Lung (tissue), 12 donors: ENCODE measurements around the gene CLIC4. TPM values are rescaled to one million over a fixed set of nuclear protein-coding genes. Genes with fewer than 3 reads are reported as not detected.
"Not testable (repeated sequence)": the region's sequence is repeated elsewhere in the genome, so short reads cannot be mapped to it uniquely, and the experiment has no call there.

Source experiments
- ATAC-seq: fragments of 200-7000 bp; cut with Tn5 transposase; one replicate; pipeline ENCODE4 v1.9.1; 2020; ENCODE audit warnings: moderate number of reproducible peaks; ENCODE audit not compliant: insufficient read depth, low FRiP score
- DNase-seq, 3 donors: peaks; one replicate each; pipeline ENCODE4 v3.0.0-alpha.2; 2013 to 2017
- H3K27ac ChIP-seq, 2 donors: one replicate each; pipeline ENCODE4 v1.5.1; 2013; ENCODE audit warnings: mild to moderate bottlenecking in 2 of 2, moderate library complexity in 2 of 2, control low read depth in 1 of 2, inconsistent platforms in 1 of 2, low read depth in 1 of 2, low read length in 1 of 2
- H3K27me3 ChIP-seq, 3 donors: one replicate each; pipeline ENCODE4 v1.5.1; 2013; ENCODE audit warnings: low read length in 2 of 3; ENCODE audit not compliant: control insufficient read depth in 3 of 3, insufficient read depth in 3 of 3
- H3K36me3 ChIP-seq, 4 donors: one replicate each; pipeline ENCODE4 v1.5.1; 2013; ENCODE audit warnings: low read length in 4 of 4, mild to moderate bottlenecking in 1 of 4, moderate library complexity in 1 of 4; ENCODE audit not compliant: control insufficient read depth in 4 of 4, insufficient read depth in 4 of 4
- H3K4me1 ChIP-seq, 5 donors: one replicate each; pipeline ENCODE4 v1.5.1; 2013; ENCODE audit warnings: low read length in 5 of 5, mild to moderate bottlenecking in 2 of 5, moderate library complexity in 1 of 5; ENCODE audit not compliant: control insufficient read depth in 5 of 5, insufficient read depth in 5 of 5
- H3K4me3 ChIP-seq: one replicate; pipeline ENCODE4 v1.5.1; 2013; ENCODE audit warnings: mild to moderate bottlenecking, control low read depth, moderate library complexity
- H3K9ac ChIP-seq, 2 donors: one replicate each; pipeline ENCODE4 v1.5.1; 2013; ENCODE audit warnings: low read length in 2 of 2, control low read depth in 1 of 2; ENCODE audit not compliant: insufficient read depth in 1 of 2
- H3K9me3 ChIP-seq, 4 donors: one replicate each; pipeline ENCODE4 v1.5.1; 2013; ENCODE audit warnings: low read length in 3 of 4, mild to moderate bottlenecking in 1 of 4, moderate library complexity in 1 of 4; ENCODE audit not compliant: control insufficient read depth in 4 of 4, insufficient read depth in 3 of 4
- WGBS, 2 donors: extraction: QIAGEN DNeasy Blood & Tissue Kit; methylation state at CpG; one replicate each; pipeline ENCODE4 v1.1.7; 2013; 5-methylcytosine and 5-hydroxymethylcytosine counted together
- polyA plus RNA-seq, 2 donors: library from polyadenylated mRNA; stranded (reverse); fragments of 200-250 nt; gene quantifications; one replicate each; pipeline ENCODE4 v1.2.1, GENCODE V29; 2013
- total RNA-seq, 2 donors: library from RNA; depleted of rRNA in 1 of 2; stranded (reverse); fragments of >200 nt in 1 of 2; gene quantifications; one replicate each; pipeline ENCODE4 v1.2.1, GENCODE V29; 2014 to 2021
- TF ChIP-seq, protein P1 (sequence below): IDR thresholded peaks from 2 replicates; pipeline ENCODE4 v1.5.1; 2012; ENCODE audit warnings: mild to moderate bottlenecking; ENCODE audit errors: control extremely low read depth, extremely low read depth
- donor health status: control.
- donor health status: control.
- donor health status: Bipolar disorder and iron deficiency.
- donor health status: healthy.
- donor health status: DM: yes; HTN: yes; CAD: no.

The CLIC4 gene
- total and polyA plus RNA-seq, 4 donors, result 52.0 to 236 (median 166) TPM

DNA sequence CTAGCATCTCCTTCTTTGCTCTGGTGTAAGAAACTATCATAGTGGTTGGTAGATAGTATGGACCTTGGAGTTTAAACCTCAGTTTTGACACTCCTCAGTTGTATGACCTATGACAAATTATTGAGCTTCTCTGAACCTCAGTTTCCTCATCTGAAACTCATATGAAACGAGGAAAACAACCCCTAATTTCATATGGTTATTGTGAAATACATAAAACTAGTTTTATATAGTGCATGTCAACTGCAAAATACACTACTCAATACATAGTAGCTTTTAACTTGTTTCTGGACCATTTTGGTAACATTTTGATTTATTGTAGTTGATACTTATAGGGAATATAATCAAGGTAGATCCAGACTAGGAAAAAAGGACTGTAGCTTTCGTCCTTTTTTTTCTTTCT lies 32.9 kb downstream of the CLIC4 start:
- no peaks in the 10 kb centered on the region for H3K27me3 ChIP-seq
- H3K36me3 ChIP-seq, result peaks cover 0 to 4% (median 1%) of the 10 kb centered on the region in 4 donors
- TF ChIP-seq, protein P1, sequence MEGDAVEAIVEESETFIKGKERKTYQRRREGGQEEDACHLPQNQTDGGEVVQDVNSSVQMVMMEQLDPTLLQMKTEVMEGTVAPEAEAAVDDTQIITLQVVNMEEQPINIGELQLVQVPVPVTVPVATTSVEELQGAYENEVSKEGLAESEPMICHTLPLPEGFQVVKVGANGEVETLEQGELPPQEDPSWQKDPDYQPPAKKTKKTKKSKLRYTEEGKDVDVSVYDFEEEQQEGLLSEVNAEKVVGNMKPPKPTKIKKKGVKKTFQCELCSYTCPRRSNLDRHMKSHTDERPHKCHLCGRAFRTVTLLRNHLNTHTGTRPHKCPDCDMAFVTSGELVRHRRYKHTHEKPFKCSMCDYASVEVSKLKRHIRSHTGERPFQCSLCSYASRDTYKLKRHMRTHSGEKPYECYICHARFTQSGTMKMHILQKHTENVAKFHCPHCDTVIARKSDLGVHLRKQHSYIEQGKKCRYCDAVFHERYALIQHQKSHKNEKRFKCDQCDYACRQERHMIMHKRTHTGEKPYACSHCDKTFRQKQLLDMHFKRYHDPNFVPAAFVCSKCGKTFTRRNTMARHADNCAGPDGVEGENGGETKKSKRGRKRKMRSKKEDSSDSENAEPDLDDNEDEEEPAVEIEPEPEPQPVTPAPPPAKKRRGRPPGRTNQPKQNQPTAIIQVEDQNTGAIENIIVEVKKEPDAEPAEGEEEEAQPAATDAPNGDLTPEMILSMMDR, result no peak
- WGBS, 2 donors, result 78 to 79% methylated on average over 2 of the region's 2 CpGs
- ATAC-seq, result no peak
- no peak for DNase-seq
- H3K27ac ChIP-seq, result no peak overlapping the region
- H3K9me3 ChIP-seq, result no peaks in the 10 kb centered on the region
- peaks cover 0 to 26% (median 4%) of the 10 kb centered on the region in 5 donors for H3K4me1 ChIP-seq
- H3K9ac ChIP-seq, result no peak overlapping the region
- no peak overlapping the region for H3K4me3 ChIP-seq

DNA sequence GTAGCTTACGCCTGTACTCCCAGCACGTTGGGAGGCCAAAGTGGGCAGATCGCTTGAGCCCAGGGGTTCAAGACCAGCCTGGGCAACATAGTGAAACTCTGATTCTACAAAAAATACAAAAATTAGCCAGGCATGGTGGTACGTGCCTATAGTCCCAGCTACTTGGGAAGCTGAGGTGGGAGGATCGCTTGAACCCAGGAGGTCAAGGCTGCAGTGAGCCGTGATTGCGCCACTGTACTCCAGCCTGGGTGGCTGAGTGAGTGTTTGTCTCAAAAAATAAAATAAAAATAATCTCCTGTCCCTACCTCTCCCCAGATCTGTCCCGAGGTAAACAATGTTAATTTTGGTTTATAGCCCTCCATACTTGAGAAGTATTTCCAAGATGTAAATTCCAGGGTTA lies 34.0 kb downstream of the CLIC4 start:
- not testable (repeated sequence) for H3K9ac ChIP-seq, H3K27me3 ChIP-seq, DNase-seq, H3K4me3 ChIP-seq, H3K36me3 ChIP-seq, H3K27ac ChIP-seq, ATAC-seq, H3K9me3 ChIP-seq
- peaks cover 0 to 33% (median 7%) of the 10 kb centered on the region in 5 donors for H3K4me1 ChIP-seq
- 88 to 94% methylated on average over 8 of the region's 8 CpGs for WGBS, 2 donors

DNA sequence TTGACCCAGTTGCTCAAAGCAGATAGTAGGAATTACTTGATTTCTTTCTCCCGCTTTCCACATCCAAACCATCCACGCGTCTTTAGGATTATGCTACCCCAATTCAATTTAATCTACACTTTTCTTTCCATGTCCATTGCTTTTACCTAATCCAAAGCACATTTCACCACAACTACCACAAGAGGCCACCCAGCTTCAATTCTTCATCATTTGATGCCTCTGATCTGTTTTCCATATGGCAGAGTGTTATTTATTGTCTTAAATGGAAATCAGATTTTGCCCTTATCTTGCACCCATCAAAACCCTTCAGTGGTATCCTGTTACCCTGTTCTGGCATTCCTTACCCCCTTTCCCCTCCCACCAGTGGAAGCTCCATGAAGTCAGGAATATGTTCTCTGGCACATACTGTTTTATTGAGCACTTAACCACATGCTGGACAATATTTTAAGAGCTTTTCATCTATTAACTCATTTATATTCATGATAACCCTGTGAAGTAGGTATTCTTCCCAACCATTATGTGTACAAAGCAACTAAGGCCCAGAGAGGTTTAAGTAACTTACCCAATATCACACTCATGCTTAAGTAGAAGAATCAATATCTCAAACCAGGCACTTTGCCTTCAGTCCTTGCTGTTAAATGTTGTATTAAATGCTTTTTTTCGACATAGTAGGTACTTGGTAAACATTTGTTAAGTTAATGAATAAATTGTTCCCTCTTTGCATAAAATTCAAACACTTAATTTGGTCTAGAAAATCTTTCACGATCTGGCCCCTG lies 34.6 kb downstream of the CLIC4 start:
- no peaks in the 10 kb centered on the region for H3K9me3 ChIP-seq
- H3K27ac ChIP-seq, result no peak overlapping the region
- H3K36me3 ChIP-seq, result peaks cover 0 to 4% (median 0%) of the 10 kb centered on the region in 4 donors
- TF ChIP-seq, protein P1, result no peak
- no peak overlapping the region for H3K9ac ChIP-seq
- ATAC-seq (no peak), DNase-seq (no peak)
- WGBS, 2 donors, result 85 to 95% methylated on average over 5 of the region's 5 CpGs
- no peak overlapping the region for H3K4me3 ChIP-seq
- H3K4me1 ChIP-seq, result peaks cover 0 to 38% (median 8%) of the 10 kb centered on the region in 5 donors
- H3K27me3 ChIP-seq, result no peaks in the 10 kb centered on the region

DNA sequence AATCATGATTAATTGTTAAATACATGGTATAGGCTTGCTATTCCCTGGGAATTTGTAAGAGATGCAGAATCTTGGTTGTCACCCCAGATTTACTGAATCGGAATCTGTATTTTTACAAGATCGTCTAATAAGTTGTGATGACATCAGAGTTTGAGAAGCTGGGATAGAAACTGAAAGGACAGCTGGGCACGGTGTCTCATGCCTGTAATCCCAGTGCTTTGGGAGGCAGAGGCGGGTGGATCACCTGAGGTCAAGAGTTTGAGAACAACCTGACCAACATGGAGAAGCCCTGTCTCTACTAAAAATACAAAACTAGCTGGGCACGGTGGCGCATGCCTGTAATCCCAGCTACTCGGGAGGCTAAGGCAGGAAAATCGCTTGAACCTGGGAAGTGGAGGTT lies 35.4 kb downstream of the CLIC4 start:
- not testable (repeated sequence) for H3K9ac ChIP-seq, H3K36me3 ChIP-seq, DNase-seq, H3K27ac ChIP-seq, H3K9me3 ChIP-seq, H3K4me3 ChIP-seq, H3K27me3 ChIP-seq, ATAC-seq
- H3K4me1 ChIP-seq, result peaks cover 0 to 38% (median 9%) of the 10 kb centered on the region in 5 donors
- WGBS, 2 donors, result 73 to 88% methylated on average over 8 of the region's 8 CpGs
